ENCODE measurements around the gene CHST2. TPM values are rescaled to one million over a fixed set of nuclear protein-coding genes. Genes with fewer than 3 reads are reported as not detected.
A peak's percentile ranks its signal among the peaks of the same experiment; 100 is the strongest.

Gene CHST2
- total RNA-seq, 1 donor from 2014 or later, result 41.6 TPM

- H3K9me3 Mint-ChIP-seq (ENCODE audit: unreplicated experiment), result no peaks in the 10 kb centered on the region
- H3K36me3 Mint-ChIP-seq (ENCODE audit: unreplicated experiment), result peaks cover under 1% of the 10 kb centered on the region
- no peak for TF ChIP-seq CTCF (IDR thresholded peaks at IDR 0.05)
- H3K27ac Mint-ChIP-seq (ENCODE audit: unreplicated experiment), result no peak overlapping the region
- peaks cover 47% of the 10 kb centered on the region for H3K4me1 Mint-ChIP-seq (ENCODE audit: unreplicated experiment)
- no peaks in the 10 kb centered on the region for H3K27me3 Mint-ChIP-seq (ENCODE audit: unreplicated experiment)
- no peak overlapping the region for H3K4me3 Mint-ChIP-seq (ENCODE audit: unreplicated experiment)
- no peak for DNase-seq (ENCODE audit: extremely low spot score, unreplicated experiment)
Observed at GRCh38 chr3:143137435-143138036, 18.0 kb downstream of the CHST2 start.

GRCh38 chr3:143138953-143139352, 19.4 kb downstream of the CHST2 start:
- Mint-ChIP-seq H3K27ac (ENCODE audit: unreplicated experiment) (no peak overlapping the region), H3K27me3 (ENCODE audit: unreplicated experiment) (no peaks in the 10 kb centered on the region), H3K9me3 (ENCODE audit: unreplicated experiment) (no peaks in the 10 kb centered on the region), H3K36me3 (ENCODE audit: unreplicated experiment) (no peaks in the 10 kb centered on the region), H3K4me3 (ENCODE audit: unreplicated experiment) (no peak overlapping the region), H3K4me1 (ENCODE audit: unreplicated experiment) (peaks cover 42% of the 10 kb centered on the region)
- TF ChIP-seq CTCF (IDR thresholded peaks at IDR 0.05), result no peak
- DNase-seq (ENCODE audit: extremely low spot score, unreplicated experiment), result no peak

GRCh38 chr3:143139762-143140161, 20.2 kb downstream of the CHST2 start:
- no peak overlapping the region for H3K4me3 Mint-ChIP-seq (ENCODE audit: unreplicated experiment)
- peak overlapping the region; percentile 50 for H3K27ac Mint-ChIP-seq (ENCODE audit: unreplicated experiment)
- no peak for DNase-seq (ENCODE audit: extremely low spot score, unreplicated experiment)
- peaks cover 35% of the 10 kb centered on the region for H3K4me1 Mint-ChIP-seq (ENCODE audit: unreplicated experiment)
- H3K9me3 Mint-ChIP-seq (ENCODE audit: unreplicated experiment), result no peaks in the 10 kb centered on the region
- TF ChIP-seq CTCF (IDR thresholded peaks at IDR 0.05), result no peak
- H3K27me3 Mint-ChIP-seq (ENCODE audit: unreplicated experiment), result no peaks in the 10 kb centered on the region
- H3K36me3 Mint-ChIP-seq (ENCODE audit: unreplicated experiment), result no peaks in the 10 kb centered on the region

GRCh38 chr3:143140550-143140949, 21.0 kb downstream of the CHST2 start:
- no peak for DNase-seq (ENCODE audit: extremely low spot score, unreplicated experiment)
- H3K27me3 Mint-ChIP-seq (ENCODE audit: unreplicated experiment), result no peaks in the 10 kb centered on the region
- H3K9me3 Mint-ChIP-seq (ENCODE audit: unreplicated experiment), result no peaks in the 10 kb centered on the region
- H3K27ac Mint-ChIP-seq (ENCODE audit: unreplicated experiment), result no peak overlapping the region
- no peaks in the 10 kb centered on the region for H3K36me3 Mint-ChIP-seq (ENCODE audit: unreplicated experiment)
- H3K4me1 Mint-ChIP-seq (ENCODE audit: unreplicated experiment), result peaks cover 27% of the 10 kb centered on the region
- H3K4me3 Mint-ChIP-seq (ENCODE audit: unreplicated experiment), result no peak overlapping the region
- TF ChIP-seq CTCF (IDR thresholded peaks at IDR 0.05), result no peak

GRCh38 chr3:143142354-143142753, 22.8 kb downstream of the CHST2 start:
- no peak overlapping the region for H3K4me3 Mint-ChIP-seq (ENCODE audit: unreplicated experiment)
- H3K4me1 Mint-ChIP-seq (ENCODE audit: unreplicated experiment), result peaks cover 35% of the 10 kb centered on the region
- H3K27ac Mint-ChIP-seq (ENCODE audit: unreplicated experiment), result no peak overlapping the region
- H3K36me3 Mint-ChIP-seq (ENCODE audit: unreplicated experiment), result no peaks in the 10 kb centered on the region
- no peaks in the 10 kb centered on the region for H3K9me3 Mint-ChIP-seq (ENCODE audit: unreplicated experiment)
- TF ChIP-seq CTCF (IDR thresholded peaks at IDR 0.05), result no peak
- no peak for DNase-seq (ENCODE audit: extremely low spot score, unreplicated experiment)
- H3K27me3 Mint-ChIP-seq (ENCODE audit: unreplicated experiment), result no peaks in the 10 kb centered on the region
